Panc1 (cell line): ENCODE data around the gene TRIO. TPM values are rescaled to one million over a fixed set of nuclear protein-coding genes. Genes with fewer than 3 reads are reported as not detected.

Source experiments
- ATAC-seq: fragments of 200-7000 bp; cut with Tn5 transposase; 2 replicates; pipeline ENCODE4 v1.9.1; 2020; ENCODE audit warnings: mild to moderate bottlenecking, moderate library complexity
- BruUV-seq: library from RNA; stranded (reverse); fragments of 400-500 nt; replicated peaks from 2 replicates; lab custom pipeline; 2021; lab: Mats Ljungman, UMichigan
- CTCF ChIA-PET: fragments of 300-600 bp; sonication (Branson Sonifier 250); formaldehyde crosslinking; loops from one replicate; lab custom pipeline; 2022; ENCODE audit warnings: antibody characterized with exemption; lab: Charles Lee
- POLR2A ChIA-PET: fragments of 300-600 bp; sonication (Branson Sonifier 250); formaldehyde crosslinking; loops from one replicate; lab custom pipeline; 2022; ENCODE audit warnings: antibody characterized with exemption; lab: Charles Lee
- DNase-seq: peaks from one replicate; pipeline ENCODE4 v3.0.0-alpha.2; 2010; ENCODE audit warnings: low read depth, low spot score
- H3K27ac ChIP-seq: 2 replicates; pipeline ENCODE4 v1.5.1; 2011; ENCODE audit warnings: mild to moderate bottlenecking, low read length, inconsistent platforms
- H3K27me3 ChIP-seq: fragments of 200-500 bp; sonication (Bioruptor generic); 2 replicates; pipeline ENCODE4 v1.6.0; 2014; ENCODE audit warnings: low read length, inconsistent platforms; ENCODE audit not compliant: control insufficient read depth, insufficient read depth
- H3K36me3 ChIP-seq: fragments of 200-500 bp; sonication (Bioruptor generic); 2 replicates; pipeline ENCODE4 v1.5.1; 2014; ENCODE audit warnings: inconsistent platforms, mild to moderate bottlenecking, low read length, moderate library complexity; ENCODE audit not compliant: control insufficient read depth, insufficient read depth
- H3K4me1 ChIP-seq: 2 replicates; pipeline ENCODE4 v1.5.1; 2011; ENCODE audit warnings: inconsistent platforms, mild to moderate bottlenecking, low read length, moderate library complexity; ENCODE audit not compliant: control insufficient read depth, insufficient read depth
- H3K4me3 ChIP-seq, 2 experiments: 2 replicates each; pipeline ENCODE4 v1.5.1; 2011 to 2012; ENCODE audit warnings: low read depth in 2 of 2, low read length in 2 of 2, mild to moderate bottlenecking in 2 of 2, inconsistent platforms in 1 of 2, moderate library complexity in 1 of 2
- H3K9me3 ChIP-seq: fragments of 200-500 bp; sonication (Bioruptor generic); 2 replicates; pipeline ENCODE4 v1.5.1; 2014; ENCODE audit warnings: low read depth, mild to moderate bottlenecking, inconsistent platforms, low read length, moderate library complexity; ENCODE audit not compliant: control insufficient read depth, insufficient read depth
- CTCF ChIP-seq: fragments of 450-650 bp; IDR thresholded peaks from 2 replicates; pipeline ENCODE4 v1.5.1; 2017; ENCODE audit warnings: mild to moderate bottlenecking
- POLR2AphosphoS5 ChIP-seq: IDR thresholded peaks from 2 replicates; pipeline ENCODE4 v1.6.1; 2012; ENCODE audit warnings: mild to moderate bottlenecking, low read depth, low read length, moderate library complexity
- SIN3A ChIP-seq: IDR thresholded peaks from 2 replicates; pipeline ENCODE4 v1.6.1; 2012; ENCODE audit warnings: low read depth, mild to moderate bottlenecking, low read length, moderate library complexity, borderline replicate concordance; ENCODE audit not compliant: insufficient read depth
- TCF7L2 ChIP-seq: IDR thresholded peaks from 2 replicates; pipeline ENCODE4 v1.6.1; 2011; ENCODE audit warnings: mild to moderate bottlenecking, low read depth, low read length, inconsistent platforms
- in situ Hi-C: cut with HindIII; loops from 2 replicates; pipeline ENCODE4 v1.10.0; 2016; ENCODE audit warnings: low sequenced_read_pairs, low pct_unique_long_range_greater_than_20kb
- intact Hi-C: fragments of 100-400 bp; cut with micrococcal nuclease; formaldehyde crosslinking; loops from one replicate; pipeline ENCODE4 v1.10.0; 2022; ENCODE audit not compliant: unreplicated experiment
- total RNA-seq: library from RNA; stranded (reverse); gene quantifications from one replicate; pipeline ENCODE4 v1.2.1, GENCODE V29; 2021; ENCODE audit not compliant: unreplicated experiment
- TF ChIP-seq, protein P1 (sequence below), 2 experiments: IDR thresholded peaks; 2 replicates each; pipeline ENCODE4 v1.6.1; 2011 to 2012; ENCODE audit warnings: low read depth in 2 of 2, control low read depth in 1 of 2, low read length in 1 of 2, mild to moderate bottlenecking in 1 of 2, moderate library complexity in 1 of 2; ENCODE audit not compliant: insufficient read depth in 1 of 2

Gene TRIO
- total RNA-seq, 1 experiment from 2014 or later: 349 TPM

- H3K9me3 ChIP-seq: no peaks in the 10 kb centered on the region
- ChIA-PET CTCF (no interaction called here), POLR2A (no interaction called here)
- intact Hi-C loops (no loop called here), in situ Hi-C loops (no loop called here)
- ATAC-seq (0 out of 2 replicates have a peak, but pooled peaks have one; percentile 3), DNase-seq (no peak)
- no TSS peak for BruUV-seq
- H3K4me3 ChIP-seq: no peak overlapping the region
- peaks cover 7% of the 10 kb centered on the region for H3K4me1 ChIP-seq
- no peaks in the 10 kb centered on the region for H3K27me3 ChIP-seq
- H3K36me3 ChIP-seq: peaks cover 50% of the 10 kb centered on the region
- TF ChIP-seq SIN3A: no peak
- TF ChIP-seq TCF7L2: no peak
- no peak for TF ChIP-seq CTCF
- TF ChIP-seq, protein P1, sequence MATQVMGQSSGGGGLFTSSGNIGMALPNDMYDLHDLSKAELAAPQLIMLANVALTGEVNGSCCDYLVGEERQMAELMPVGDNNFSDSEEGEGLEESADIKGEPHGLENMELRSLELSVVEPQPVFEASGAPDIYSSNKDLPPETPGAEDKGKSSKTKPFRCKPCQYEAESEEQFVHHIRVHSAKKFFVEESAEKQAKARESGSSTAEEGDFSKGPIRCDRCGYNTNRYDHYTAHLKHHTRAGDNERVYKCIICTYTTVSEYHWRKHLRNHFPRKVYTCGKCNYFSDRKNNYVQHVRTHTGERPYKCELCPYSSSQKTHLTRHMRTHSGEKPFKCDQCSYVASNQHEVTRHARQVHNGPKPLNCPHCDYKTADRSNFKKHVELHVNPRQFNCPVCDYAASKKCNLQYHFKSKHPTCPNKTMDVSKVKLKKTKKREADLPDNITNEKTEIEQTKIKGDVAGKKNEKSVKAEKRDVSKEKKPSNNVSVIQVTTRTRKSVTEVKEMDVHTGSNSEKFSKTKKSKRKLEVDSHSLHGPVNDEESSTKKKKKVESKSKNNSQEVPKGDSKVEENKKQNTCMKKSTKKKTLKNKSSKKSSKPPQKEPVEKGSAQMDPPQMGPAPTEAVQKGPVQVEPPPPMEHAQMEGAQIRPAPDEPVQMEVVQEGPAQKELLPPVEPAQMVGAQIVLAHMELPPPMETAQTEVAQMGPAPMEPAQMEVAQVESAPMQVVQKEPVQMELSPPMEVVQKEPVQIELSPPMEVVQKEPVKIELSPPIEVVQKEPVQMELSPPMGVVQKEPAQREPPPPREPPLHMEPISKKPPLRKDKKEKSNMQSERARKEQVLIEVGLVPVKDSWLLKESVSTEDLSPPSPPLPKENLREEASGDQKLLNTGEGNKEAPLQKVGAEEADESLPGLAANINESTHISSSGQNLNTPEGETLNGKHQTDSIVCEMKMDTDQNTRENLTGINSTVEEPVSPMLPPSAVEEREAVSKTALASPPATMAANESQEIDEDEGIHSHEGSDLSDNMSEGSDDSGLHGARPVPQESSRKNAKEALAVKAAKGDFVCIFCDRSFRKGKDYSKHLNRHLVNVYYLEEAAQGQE (IDR thresholded peaks at IDR 0.05; ENCODE audit: insufficient read depth in 1 of 2, low read depth in 2 of 2, low read length in 1 of 2): no peak
- TF ChIP-seq POLR2AphosphoS5: no peak
- no peak overlapping the region for H3K27ac ChIP-seq
These were observed 178.8 kb downstream of the TRIO start for GRCh38 chr5:14321936-14322335.

GRCh38 chr5:14322437-14323187 is 179.5 kb downstream of the TRIO start:
- POLR2A ChIA-PET: no interaction called here
- H3K4me3 ChIP-seq: no peak overlapping the region
- TF ChIP-seq CTCF (no peak), SIN3A (no peak), TCF7L2 (no peak), POLR2AphosphoS5 (no peak)
- TF ChIP-seq, protein P1 (IDR thresholded peaks at IDR 0.05; ENCODE audit: insufficient read depth in 1 of 2, low read depth in 2 of 2, low read length in 1 of 2): no peak
- DNase-seq (no peak), ATAC-seq (no peak; the same call in 1 of the 2 replicates)
- intact Hi-C loops (no loop called here), in situ Hi-C loops (no loop called here)
- H3K36me3 ChIP-seq: peaks cover 45% of the 10 kb centered on the region
- H3K4me1 ChIP-seq: peaks cover 8% of the 10 kb centered on the region
- no TSS peak for BruUV-seq
- no peak overlapping the region for H3K27ac ChIP-seq
- H3K9me3 ChIP-seq: no peaks in the 10 kb centered on the region
- CTCF ChIA-PET: no interaction called here
- H3K27me3 ChIP-seq: no peaks in the 10 kb centered on the region
